B cell (primary cell): Measurements from ENCODE around the gene ANGPTL2. TPM values are rescaled to one million over a fixed set of nuclear protein-coding genes. Genes with fewer than 3 reads are reported as not detected.

Experiments used
- ATAC-seq: fragments of 200-7000 bp; cut with Tn5 transposase; one replicate; pipeline ENCODE4 v1.10.0; 2021; ENCODE audit warnings: low read depth, mild to moderate bottlenecking, moderate number of reproducible peaks, moderate library complexity
- CTCF ChIA-PET: fragments of 350-600 bp; sonication (Branson Sonifier 250); formaldehyde crosslinking; loops from one replicate; lab custom pipeline; 2021; ENCODE audit warnings: antibody characterized with exemption, inconsistent platforms; lab: Charles Lee
- POLR2A ChIA-PET: fragments of 350-600 bp; sonication (Branson Sonifier 250); formaldehyde crosslinking; loops from one replicate; lab custom pipeline; 2021; ENCODE audit warnings: antibody characterized with exemption; lab: Charles Lee
- DNase-seq: peaks from one replicate; pipeline ENCODE4 v3.0.0; 2013
- H2AFZ ChIP-seq: 2 replicates; pipeline ENCODE4 v1.6.1; 2012; ENCODE audit warnings: mild to moderate bottlenecking, low read depth, low read length; ENCODE audit not compliant: insufficient read depth, poor library complexity, severe bottlenecking
- H3K27ac ChIP-seq, 2 donors: 1 replicate in 1 of 2; 2 replicates in 1 of 2; pipeline ENCODE4 v1.5.1; 2012 to 2013; ENCODE audit warnings: low read length in 2 of 2, mild to moderate bottlenecking in 2 of 2, moderate library complexity in 1 of 2
- H3K27me3 ChIP-seq, 4 experiments: fragments of 200-600 bp in 1 of 4; sonication (generic) in 1 of 4; replicated peaks in 1 of 4; 1 replicate in 2 of 4; 2 replicates in 2 of 4; pipeline versions ENCODE4 v1.6.1 to v1.7.0; 2013 to 2016; ENCODE audit warnings: low read length in 3 of 4, mild to moderate bottlenecking in 2 of 4, mixed read lengths in 1 of 4, moderate library complexity in 1 of 4; ENCODE audit not compliant: insufficient read depth in 4 of 4, control insufficient read depth in 3 of 4; ENCODE audit errors: control extremely low read depth in 1 of 4
- H3K36me3 ChIP-seq, 2 experiments: replicated peaks in 1 of 2; 1 replicate in 1 of 2; 2 replicates in 1 of 2; pipeline versions ENCODE4 v1.6.1 to v1.7.1; 2013; ENCODE audit warnings: low read length in 1 of 2; ENCODE audit not compliant: insufficient read depth in 2 of 2, control insufficient read depth in 1 of 2; ENCODE audit errors: control extremely low read depth in 1 of 2, extremely low read depth in 1 of 2
- H3K4me1 ChIP-seq, 2 donors: fragments of 200-600 bp in 1 of 2; sonication (generic) in 1 of 2; 1 replicate in 1 of 2; 2 replicates in 1 of 2; pipeline versions ENCODE4 v1.5.1 to v1.6.1; 2013 to 2017; ENCODE audit warnings: low read length in 2 of 2; ENCODE audit not compliant: control insufficient read depth in 2 of 2, insufficient read depth in 2 of 2
- H3K4me2 ChIP-seq: replicated peaks from 2 replicates; pipeline ENCODE3; 2012; ENCODE audit warnings: mild to moderate bottlenecking, low read depth, low read length; ENCODE audit not compliant: poor library complexity, severe bottlenecking
- H3K4me3 ChIP-seq, 5 experiments: fragments of 200-600 bp in 1 of 5; sonication (generic) in 1 of 5; 1 replicate in 3 of 5; 2 replicates in 2 of 5; pipeline versions ENCODE4 v1.5.1 to v1.7.0; 2011 to 2016; ENCODE audit warnings: low read length in 4 of 5, mild to moderate bottlenecking in 4 of 5, low read depth in 2 of 5, control low read depth in 1 of 5, moderate library complexity in 1 of 5; ENCODE audit not compliant: insufficient read depth in 1 of 5; ENCODE audit errors: control extremely low read depth in 1 of 5, extremely low read depth in 1 of 5
- H3K79me2 ChIP-seq: fragments of 200-600 bp; sonication (generic); one replicate; pipeline ENCODE4 v1.6.0; 2016; ENCODE audit warnings: low read length; ENCODE audit not compliant: control insufficient read depth, insufficient read depth
- H3K9ac ChIP-seq: fragments of 200-600 bp; sonication (generic); 2 replicates; pipeline ENCODE4 v1.6.1; 2017; ENCODE audit warnings: mild to moderate bottlenecking, low read length, moderate library complexity
- H3K9me3 ChIP-seq, 3 donors: one replicate each; pipeline versions ENCODE4 v1.6.1 to v1.7.1; 2013; ENCODE audit warnings: low read length in 2 of 3; ENCODE audit not compliant: control insufficient read depth in 2 of 3, insufficient read depth in 1 of 3; ENCODE audit errors: control extremely low read depth in 1 of 3
- H4K20me1 ChIP-seq: 2 replicates; pipeline ENCODE4 v1.6.0; 2012; ENCODE audit warnings: mild to moderate bottlenecking, low read length; ENCODE audit not compliant: insufficient read depth, control insufficient read depth, poor library complexity, severe bottlenecking
- H3K27ac Mint-ChIP-seq: one replicate; pipeline ENCODE4 v1.8.0; 2021; ENCODE audit warnings: mixed read lengths
- H3K27me3 Mint-ChIP-seq: one replicate; pipeline ENCODE4 v1.8.0; 2021; ENCODE audit warnings: mixed read lengths
- H3K4me1 Mint-ChIP-seq: one replicate; pipeline ENCODE4 v1.8.0; 2021; ENCODE audit warnings: mixed read lengths
- H3K4me3 Mint-ChIP-seq: one replicate; pipeline ENCODE4 v1.8.0; 2021; ENCODE audit warnings: mixed read lengths
- H3K9me3 Mint-ChIP-seq: one replicate; pipeline ENCODE4 v1.8.0; 2022; ENCODE audit warnings: mixed read lengths; ENCODE audit not compliant: insufficient read depth
- CTCF ChIP-seq: fragments of 200-600 bp; IDR thresholded peaks from one replicate; pipeline ENCODE4 v1.8.0; 2022; ENCODE audit warnings: antibody characterized with exemption, mild to moderate bottlenecking
- EZH2 ChIP-seq: IDR thresholded peaks from 2 replicates; pipeline ENCODE4 v1.6.1; 2012; ENCODE audit warnings: borderline replicate concordance, low read depth, mild to moderate bottlenecking, moderate library complexity, low read length; ENCODE audit not compliant: insufficient read depth, poor library complexity, severe bottlenecking
- WGBS: methylation state at CpG from one replicate; pipeline ENCODE4 v1.1.5; 2013; ENCODE audit warnings: missing lambda C conversion rate; ENCODE audit not compliant: insufficient coverage; 5-methylcytosine and 5-hydroxymethylcytosine counted together
- intact Hi-C: fragments of 100-400 bp; cut with micrococcal nuclease; formaldehyde crosslinking; loops from one replicate; pipeline ENCODE4 v1.10.0; 2022
- polyA plus RNA-seq: library from polyadenylated mRNA; depleted of rRNA; stranded (reverse); fragments of >200 nt; gene quantifications from 2 replicates; pipeline ENCODE4 v1.2.3, GENCODE V29; 2012
- total RNA-seq, 2 donors: library from RNA; stranded (reverse); fragments of 120-200 nt in 1 of 2; gene quantifications; 1 replicate in 1 of 2; 2 replicates in 1 of 2; pipeline versions ENCODE4 v1.2.3 to v1.2.4, GENCODE V29; 2013 to 2022

Gene ANGPTL2
- total and polyA plus RNA-seq, 2 donors (not counting 1 experiment from before 2014, with no cell fraction given): not detected

GRCh38 chr9:127166651-127167524, 44.5 kb upstream of the ANGPTL2 start:
- peak overlapping the region; percentile 57 for H3K4me2 ChIP-seq
- ChIA-PET CTCF (interaction anchor here (0.7 to 2.0 kb wide), 6 partner anchors 9 to 1761 kb away, joined by 3 to 5 read pairs (median 4); no protein-coding TSS in a partner anchor), POLR2A (interaction anchor here (0.6 to 1.3 kb wide), 4 partner anchors 9 to 321 kb away, joined by 3 to 4 read pairs (median 3); no protein-coding TSS in a partner anchor)
- peak overlapping the region; percentile 8 to 59 for H3K27ac ChIP-seq
- peaks cover 0 to 4% of the 10 kb centered on the region in 2 experiments for H3K36me3 ChIP-seq
- intact Hi-C loops: loop anchor here (1.0 to 2.0 kb wide), 6 partner anchors 58 to 284 kb away; partner anchors contain the start of genes LRSAM1, RPL12 and ZNF79
- H3K4me1 Mint-ChIP-seq: peaks cover 47% of the 10 kb centered on the region
- WGBS: 40% methylated on average over 9 of the region's 12 CpGs
- no peaks in the 10 kb centered on the region for H3K9me3 Mint-ChIP-seq
- DNase-seq: peak; percentile 92
- peaks cover 24 to 31% of the 10 kb centered on the region in 2 donors for H3K4me1 ChIP-seq
- H3K27me3 ChIP-seq: no peaks in the 10 kb centered on the region
- H3K27ac Mint-ChIP-seq: peak overlapping the region; percentile 85
- ATAC-seq: peak; percentile 96
- no peaks in the 10 kb centered on the region for H3K79me2 ChIP-seq
- peak overlapping the region in 1 of 5 experiments; percentile 15 for H3K4me3 ChIP-seq
- H4K20me1 ChIP-seq: no peaks in the 10 kb centered on the region
- no peaks in the 10 kb centered on the region for H3K27me3 Mint-ChIP-seq
- no peak overlapping the region for H2AFZ ChIP-seq
- peaks cover 0 to 11% (median 3%) of the 10 kb centered on the region in 3 donors for H3K9me3 ChIP-seq
- TF ChIP-seq EZH2 (no peak), CTCF (no peak)
- peak overlapping the region; percentile 29 for H3K9ac ChIP-seq
- peak overlapping the region; percentile 60 for H3K4me3 Mint-ChIP-seq
